Stimulated activated naive CD8-positive, alpha-beta T cell treated with anti-CD3 and anti-CD28 coated beads, Interleukin-15, Interleukin-2, amounts not matched to agents 100 ng/mL and 50 ng/mL, for 24 hours (primary cell): ENCODE measurements around the gene ROCK1.
A peak's percentile ranks its signal among the peaks of the same experiment; 100 is the strongest.
"Not testable (repeated sequence)": the region's sequence is repeated elsewhere in the genome, so short reads cannot be mapped to it uniquely, and the experiment has no call there.

Experiments
- H3K27ac Mint-ChIP-seq: one replicate; pipeline ENCODE4 v1.8.0; 2021; ENCODE audit warnings: mild to moderate bottlenecking, mixed read lengths
- H3K27me3 Mint-ChIP-seq: one replicate; pipeline ENCODE4 v1.8.0; 2021; ENCODE audit warnings: mixed read lengths
- H3K36me3 Mint-ChIP-seq: one replicate; pipeline ENCODE4 v1.8.0; 2021; ENCODE audit warnings: low read depth, mixed read lengths
- H3K4me1 Mint-ChIP-seq: one replicate; pipeline ENCODE4 v1.8.0; 2021; ENCODE audit warnings: low read depth, mixed read lengths
- H3K4me3 Mint-ChIP-seq: one replicate; pipeline ENCODE4 v1.8.0; 2021; ENCODE audit warnings: mild to moderate bottlenecking, mixed read lengths
- H3K9me3 Mint-ChIP-seq: one replicate; pipeline ENCODE4 v1.8.0; 2021; ENCODE audit warnings: mixed read lengths

The ROCK1 gene

GRCh38 chr18:21111346-21112139 is at the start of gene ROCK1:
Gene ROCK1 (minus strand): TSS chr18:21111813. CDS start chr18:21110910, 903 bp downstream.
- H3K4me3 Mint-ChIP-seq: no peak within 1 kb of the TSS
- H3K36me3 Mint-ChIP-seq: peaks cover 11% of the 10 kb centered on the region
- peak within 1 kb of the TSS; percentile 96 for H3K27ac Mint-ChIP-seq
- H3K9me3 Mint-ChIP-seq: no peaks in the 10 kb centered on the region
- H3K4me1 Mint-ChIP-seq: no peaks in the 10 kb centered on the region
- H3K27me3 Mint-ChIP-seq: no peaks in the 10 kb centered on the region

- Mint-ChIP-seq H3K36me3 (peaks cover 4% of the 10 kb centered on the region), H3K9me3 (peaks cover 20% of the 10 kb centered on the region), H3K27me3 (peaks cover 10% of the 10 kb centered on the region), H3K27ac (no peak overlapping the region), H3K4me1 (no peaks in the 10 kb centered on the region), H3K4me3 (no peak overlapping the region)
These were observed 43.8 kb upstream of the ROCK1 start for GRCh38 chr18:21155443-21155842.

GRCh38 chr18:21146016-21146415 is 34.4 kb upstream of the ROCK1 start:
- H3K27ac Mint-ChIP-seq: no peak overlapping the region
- H3K36me3 Mint-ChIP-seq: no peaks in the 10 kb centered on the region
- H3K4me3 Mint-ChIP-seq: no peak overlapping the region
- no peaks in the 10 kb centered on the region for H3K27me3 Mint-ChIP-seq
- H3K9me3 Mint-ChIP-seq: peaks cover 3% of the 10 kb centered on the region
- H3K4me1 Mint-ChIP-seq: no peaks in the 10 kb centered on the region

GRCh38 chr18:21145371-21145770 is 33.8 kb upstream of the ROCK1 start:
- Mint-ChIP-seq H3K36me3 (no peaks in the 10 kb centered on the region), H3K27me3 (no peaks in the 10 kb centered on the region), H3K9me3 (peaks cover 3% of the 10 kb centered on the region), H3K4me1 (no peaks in the 10 kb centered on the region), H3K27ac (no peak overlapping the region), H3K4me3 (no peak overlapping the region)

GRCh38 chr18:21141668-21142422 is 30.2 kb upstream of the ROCK1 start:
- no peak overlapping the region for H3K27ac Mint-ChIP-seq

GRCh38 chr18:21137719-21138488 is 26.3 kb upstream of the ROCK1 start:
- H3K27ac Mint-ChIP-seq, H3K4me1 Mint-ChIP-seq, H3K36me3 Mint-ChIP-seq, H3K27me3 Mint-ChIP-seq, H3K4me3 Mint-ChIP-seq, H3K9me3 Mint-ChIP-seq: not testable (repeated sequence)

More at GRCh38 chr18:21141668-21142422, 30.2 kb upstream of the ROCK1 start:
- no peaks in the 10 kb centered on the region for H3K36me3 Mint-ChIP-seq
- H3K27me3 Mint-ChIP-seq: no peaks in the 10 kb centered on the region
- H3K4me3 Mint-ChIP-seq: no peak overlapping the region
- H3K4me1 Mint-ChIP-seq: no peaks in the 10 kb centered on the region
- no peaks in the 10 kb centered on the region for H3K9me3 Mint-ChIP-seq

- Mint-ChIP-seq H3K4me3 (no peak overlapping the region), H3K27me3 (no peaks in the 10 kb centered on the region), H3K4me1 (no peaks in the 10 kb centered on the region), H3K27ac (no peak overlapping the region), H3K9me3 (no peaks in the 10 kb centered on the region), H3K36me3 (no peaks in the 10 kb centered on the region)
These were observed 23.3 kb upstream of the ROCK1 start for GRCh38 chr18:21134895-21135294.

GRCh38 chr18:21132398-21132918 is 20.8 kb upstream of the ROCK1 start:
- H3K36me3 Mint-ChIP-seq: no peaks in the 10 kb centered on the region
- H3K27me3 Mint-ChIP-seq: no peaks in the 10 kb centered on the region
- no peaks in the 10 kb centered on the region for H3K9me3 Mint-ChIP-seq
- H3K4me3 Mint-ChIP-seq: no peak overlapping the region
- no peak overlapping the region for H3K27ac Mint-ChIP-seq
- H3K4me1 Mint-ChIP-seq: no peaks in the 10 kb centered on the region

GRCh38 chr18:21131698-21132227 is 20.1 kb upstream of the ROCK1 start:
- Mint-ChIP-seq H3K4me1 (no peaks in the 10 kb centered on the region), H3K9me3 (no peaks in the 10 kb centered on the region), H3K27me3 (no peaks in the 10 kb centered on the region), H3K27ac (no peak overlapping the region), H3K36me3 (no peaks in the 10 kb centered on the region), H3K4me3 (no peak overlapping the region)

GRCh38 chr18:21129566-21130216 is 18.1 kb upstream of the ROCK1 start:
- no peaks in the 10 kb centered on the region for H3K36me3 Mint-ChIP-seq
- no peak overlapping the region for H3K4me3 Mint-ChIP-seq
- H3K4me1 Mint-ChIP-seq: no peaks in the 10 kb centered on the region
- H3K27ac Mint-ChIP-seq: no peak overlapping the region
- no peaks in the 10 kb centered on the region for H3K27me3 Mint-ChIP-seq
- H3K9me3 Mint-ChIP-seq: no peaks in the 10 kb centered on the region

GRCh38 chr18:21123290-21123926 is 11.8 kb upstream of the ROCK1 start:
- no peaks in the 10 kb centered on the region for H3K36me3 Mint-ChIP-seq
- no peaks in the 10 kb centered on the region for H3K9me3 Mint-ChIP-seq
- no peak overlapping the region for H3K4me3 Mint-ChIP-seq
- peaks cover 5% of the 10 kb centered on the region for H3K4me1 Mint-ChIP-seq
- H3K27ac Mint-ChIP-seq: no peak overlapping the region
- no peaks in the 10 kb centered on the region for H3K27me3 Mint-ChIP-seq

- Mint-ChIP-seq H3K4me1 (peaks cover 11% of the 10 kb centered on the region), H3K4me3 (no peak overlapping the region), H3K27me3 (no peaks in the 10 kb centered on the region), H3K9me3 (no peaks in the 10 kb centered on the region), H3K36me3 (no peaks in the 10 kb centered on the region), H3K27ac (no peak overlapping the region)
These were observed 7.2 kb upstream of the ROCK1 start for GRCh38 chr18:21118806-21119205.

- Mint-ChIP-seq H3K36me3 (no peaks in the 10 kb centered on the region), H3K4me1 (peaks cover 7% of the 10 kb centered on the region), H3K4me3 (no peak overlapping the region)
These were observed 6.0 kb upstream of the ROCK1 start for GRCh38 chr18:21117409-21118131.

More at GRCh38 chr18:21117409-21118131, 6.0 kb upstream of the ROCK1 start:
- no peak overlapping the region for H3K27ac Mint-ChIP-seq
- no peaks in the 10 kb centered on the region for H3K9me3 Mint-ChIP-seq
- no peaks in the 10 kb centered on the region for H3K27me3 Mint-ChIP-seq
